ENCODE measurements around the gene GPSM3. TPM values are rescaled to one million over a fixed set of nuclear protein-coding genes. Genes with fewer than 3 reads are reported as not detected.

The GPSM3 gene
- total and polyA plus RNA-seq, 2 of the 13 experiments (the other 11 are each of a cell fraction or from before 2014, with no cell fraction given), result 0.18 to 6.2 TPM

- BruUV-seq (replicated peaks), result no TSS peak
- H3K4me2 ChIP-seq (ENCODE audit: low read depth, low read length), result no peak overlapping the region
- H3K4me3 ChIP-seq (replicated peaks in 1 of 3; ENCODE audit: insufficient read depth in 1 of 3, low read depth in 2 of 3, low read length in 3 of 3), result no peak overlapping the region
- intact Hi-C loops (cut with micrococcal nuclease; ENCODE audit: unreplicated experiment) (no loop called here), in situ Hi-C loops (cut with HindIII; ENCODE audit: extremely low pct_ligation_motif_present, low pct_unique_long_range_greater_than_20kb) (no loop called here)
- no peaks in the 10 kb centered on the region for H3K9me3 ChIP-seq (ENCODE audit: low read length)
- H3K36me3 ChIP-seq (replicated peaks in 1 of 2; ENCODE audit: control insufficient read depth in 1 of 2, insufficient read depth in 2 of 2, low read length in 2 of 2), result no peaks in the 10 kb centered on the region
- H3K4me1 ChIP-seq (ENCODE audit: insufficient read depth, low read length), result no peaks in the 10 kb centered on the region
- CTCF ChIA-PET (ENCODE audit: low intra/inter-chr PET ratio, low total read pairs), result no interaction called here
- no peaks in the 10 kb centered on the region for H3K79me2 ChIP-seq (ENCODE audit: insufficient read depth, low read length)
- no peak overlapping the region for H3K27ac ChIP-seq (ENCODE audit: extremely low read length, insufficient read depth, low read length)
- TF ChIP-seq HNRNPUL1 (IDR thresholded peaks at IDR 0.05; ENCODE audit: low read depth, low read length) (no peak), RFXANK (CRISPR knock-in tag; IDR thresholded peaks at IDR 0.05) (no peak), FOXJ3 (CRISPR knock-in tag; IDR thresholded peaks at IDR 0.05; ENCODE audit: borderline replicate concordance) (no peak), ZNF543 (CRISPR knock-in tag; IDR thresholded peaks at IDR 0.05) (no peak), ZNF839 (CRISPR knock-in tag; IDR thresholded peaks at IDR 0.05; ENCODE audit: borderline replicate concordance) (no peak)
- TF ChIP-seq, protein P1, sequence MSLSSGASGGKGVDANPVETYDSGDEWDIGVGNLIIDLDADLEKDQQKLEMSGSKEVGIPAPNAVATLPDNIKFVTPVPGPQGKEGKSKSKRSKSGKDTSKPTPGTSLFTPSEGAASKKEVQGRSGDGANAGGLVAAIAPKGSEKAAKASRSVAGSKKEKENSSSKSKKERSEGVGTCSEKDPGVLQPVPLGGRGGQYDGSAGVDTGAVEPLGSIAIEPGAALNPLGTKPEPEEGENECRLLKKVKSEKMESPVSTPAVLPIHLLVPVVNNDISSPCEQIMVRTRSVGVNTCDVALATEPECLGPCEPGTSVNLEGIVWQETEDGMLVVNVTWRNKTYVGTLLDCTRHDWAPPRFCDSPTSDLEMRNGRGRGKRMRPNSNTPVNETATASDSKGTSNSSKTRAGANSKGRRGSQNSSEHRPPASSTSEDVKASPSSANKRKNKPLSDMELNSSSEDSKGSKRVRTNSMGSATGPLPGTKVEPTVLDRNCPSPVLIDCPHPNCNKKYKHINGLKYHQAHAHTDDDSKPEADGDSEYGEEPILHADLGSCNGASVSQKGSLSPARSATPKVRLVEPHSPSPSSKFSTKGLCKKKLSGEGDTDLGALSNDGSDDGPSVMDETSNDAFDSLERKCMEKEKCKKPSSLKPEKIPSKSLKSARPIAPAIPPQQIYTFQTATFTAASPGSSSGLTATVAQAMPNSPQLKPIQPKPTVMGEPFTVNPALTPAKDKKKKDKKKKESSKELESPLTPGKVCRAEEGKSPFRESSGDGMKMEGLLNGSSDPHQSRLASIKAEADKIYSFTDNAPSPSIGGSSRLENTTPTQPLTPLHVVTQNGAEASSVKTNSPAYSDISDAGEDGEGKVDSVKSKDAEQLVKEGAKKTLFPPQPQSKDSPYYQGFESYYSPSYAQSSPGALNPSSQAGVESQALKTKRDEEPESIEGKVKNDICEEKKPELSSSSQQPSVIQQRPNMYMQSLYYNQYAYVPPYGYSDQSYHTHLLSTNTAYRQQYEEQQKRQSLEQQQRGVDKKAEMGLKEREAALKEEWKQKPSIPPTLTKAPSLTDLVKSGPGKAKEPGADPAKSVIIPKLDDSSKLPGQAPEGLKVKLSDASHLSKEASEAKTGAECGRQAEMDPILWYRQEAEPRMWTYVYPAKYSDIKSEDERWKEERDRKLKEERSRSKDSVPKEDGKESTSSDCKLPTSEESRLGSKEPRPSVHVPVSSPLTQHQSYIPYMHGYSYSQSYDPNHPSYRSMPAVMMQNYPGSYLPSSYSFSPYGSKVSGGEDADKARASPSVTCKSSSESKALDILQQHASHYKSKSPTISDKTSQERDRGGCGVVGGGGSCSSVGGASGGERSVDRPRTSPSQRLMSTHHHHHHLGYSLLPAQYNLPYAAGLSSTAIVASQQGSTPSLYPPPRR (CRISPR knock-in tag; IDR thresholded peaks at IDR 0.05; ENCODE audit: borderline replicate concordance), result no peak
- ATAC-seq, result no peak
- H3K9ac ChIP-seq (ENCODE audit: insufficient read depth, low read depth, low read length), result no peak overlapping the region
- FAIRE-seq, result no peak
- H4K20me1 ChIP-seq (ENCODE audit: insufficient read depth, low read length), result no peaks in the 10 kb centered on the region
- 19% methylated on average over 2 of the region's 2 CpGs for WGBS (ENCODE audit: low lambda C conversion rate)
- H3K27me3 ChIP-seq (ENCODE audit: control insufficient read depth in 1 of 2, insufficient read depth in 2 of 2, low read length in 2 of 2), result peaks cover 0 to 23% of the 10 kb centered on the region in 2 experiments; a peak in 3 of 5 replicates
- DNase-seq (ENCODE audit: low spot score), result no peak
- POLR2A ChIA-PET, result no interaction called here
- no peak overlapping the region for H2AFZ ChIP-seq (ENCODE audit: low read length)
Measured at GRCh38 chr6:32239462-32239861, 47.0 kb upstream of the GPSM3 start.
